Natural killer cell (primary cell): ENCODE data around the gene CDC42BPA. TPM values are rescaled to one million over a fixed set of nuclear protein-coding genes. Genes with fewer than 3 reads are reported as not detected.

Source experiments
- ATAC-seq, 3 donors: fragments of 150-1000 bp in 2 of 3; fragments of 200-7000 bp in 1 of 3; cut with Tn5 transposase; 1 replicate in 1 of 3; 2 replicates in 2 of 3; pipeline ENCODE4 v1.10.0; 2021; ENCODE audit warnings: mild to moderate bottlenecking in 2 of 3, moderate library complexity in 2 of 3
- DNase-seq, 2 donors: peaks; one replicate each; pipeline versions ENCODE4 v3.0.0 to v3.0.0-alpha.2; 2013 to 2021; ENCODE audit warnings: mixed read lengths in 1 of 2
- H3K27ac ChIP-seq: one replicate; pipeline ENCODE4 v1.5.1; 2013; ENCODE audit warnings: mild to moderate bottlenecking, low read length
- H3K27me3 ChIP-seq: one replicate; pipeline ENCODE4 v1.6.1; 2013; ENCODE audit warnings: low read length; ENCODE audit not compliant: control insufficient read depth, insufficient read depth
- H3K36me3 ChIP-seq: one replicate; pipeline ENCODE4 v1.6.1; 2013; ENCODE audit warnings: low read length; ENCODE audit not compliant: control insufficient read depth, insufficient read depth
- H3K4me1 ChIP-seq: one replicate; pipeline ENCODE4 v1.6.1; 2013; ENCODE audit warnings: low read length; ENCODE audit not compliant: control insufficient read depth, insufficient read depth
- H3K4me3 ChIP-seq: one replicate; pipeline ENCODE4 v1.5.1; 2013; ENCODE audit warnings: low read length
- H3K9me3 ChIP-seq: one replicate; pipeline ENCODE4 v1.6.1; 2013; ENCODE audit warnings: low read length; ENCODE audit not compliant: control insufficient read depth, insufficient read depth
- H3K27ac Mint-ChIP-seq, 2 donors: one replicate each; pipeline ENCODE4 v1.8.0; 2022; ENCODE audit warnings: mild to moderate bottlenecking in 2 of 2, mixed read lengths in 2 of 2, moderate library complexity in 1 of 2
- H3K27me3 Mint-ChIP-seq, 2 donors: one replicate each; pipeline ENCODE4 v1.8.0; 2022; ENCODE audit warnings: low read depth in 2 of 2, mixed read lengths in 2 of 2
- H3K36me3 Mint-ChIP-seq: one replicate; pipeline ENCODE4 v1.8.0; 2022; ENCODE audit warnings: mixed read lengths
- H3K4me1 Mint-ChIP-seq, 2 donors: one replicate each; pipeline ENCODE4 v1.8.0; 2022; ENCODE audit warnings: mixed read lengths in 2 of 2
- H3K4me3 Mint-ChIP-seq: one replicate; pipeline ENCODE4 v1.8.0; 2022; ENCODE audit warnings: mild to moderate bottlenecking, moderate library complexity, mixed read lengths
- H3K9me3 Mint-ChIP-seq, 2 donors: one replicate each; pipeline ENCODE4 v1.8.0; 2022; ENCODE audit warnings: mixed read lengths in 2 of 2
- WGBS: methylation state at CpG from one replicate; pipeline ENCODE4 v1.1.7; 2013; ENCODE audit warnings: missing lambda C conversion rate; ENCODE audit not compliant: insufficient coverage; 5-methylcytosine and 5-hydroxymethylcytosine counted together
- intact Hi-C: fragments of 100-400 bp; cut with micrococcal nuclease; formaldehyde crosslinking; loops from one replicate; pipeline ENCODE4 v1.14.2; 2022
- total RNA-seq, 4 donors: library from RNA; stranded (reverse); fragments of 120-200 nt in 1 of 4; gene quantifications; one replicate each; pipeline versions ENCODE4 v1.2.3 to v1.2.4, GENCODE V29; 2013 to 2022
- TF ChIP-seq, protein P1 (sequence below): fragments of 200-600 bp; IDR thresholded peaks from one replicate; pipeline ENCODE4 v1.8.0; 2022; ENCODE audit warnings: antibody characterized with exemption

CDC42BPA gene
- total RNA-seq, 3 donors from 2014 or later (not counting 1 experiment from before 2014, with no cell fraction given): 0.14 to 2.4 (median 0.77) TPM

DNA sequence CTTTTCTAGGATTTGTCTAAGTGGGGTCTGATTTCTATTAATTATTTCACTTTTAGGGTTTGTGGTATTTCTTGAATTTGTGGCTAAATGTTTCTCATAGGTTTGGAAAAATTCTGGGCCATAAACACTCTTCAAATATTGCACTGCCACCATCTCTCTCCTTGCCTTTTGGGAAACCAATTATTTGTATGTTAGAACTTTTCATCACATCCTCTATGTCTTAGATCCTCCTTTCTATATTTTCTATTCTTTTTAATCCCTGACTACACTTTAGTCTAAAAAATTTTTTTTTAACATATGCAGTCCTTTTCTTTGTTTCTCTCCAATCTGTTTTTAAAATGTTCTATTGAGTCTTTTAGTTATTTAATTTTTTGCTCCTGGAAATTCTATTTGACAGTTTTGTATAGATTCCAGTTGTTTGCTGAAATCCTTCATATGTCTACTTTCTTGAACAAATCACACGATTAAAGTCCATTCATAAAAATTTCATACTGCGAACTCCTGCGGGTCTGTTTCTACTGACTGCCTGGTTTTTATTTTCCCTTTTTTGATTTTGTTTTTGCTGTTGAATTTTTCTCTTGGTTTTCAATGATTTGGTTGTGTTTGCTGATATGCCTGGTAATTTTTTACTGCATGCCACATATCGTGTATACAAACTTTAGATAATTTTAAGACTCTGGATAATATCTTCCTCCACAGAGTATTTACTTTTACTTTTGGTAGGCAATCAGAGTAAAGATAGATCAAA is 235.1 kb downstream of the CDC42BPA start:
- no peaks in the 10 kb centered on the region for H3K36me3 ChIP-seq
- H3K27ac ChIP-seq: no peak overlapping the region
- Mint-ChIP-seq H3K36me3 (peaks cover 13% of the 10 kb centered on the region), H3K27ac (no peak overlapping the region), H3K4me3 (no peak overlapping the region), H3K27me3 (peaks cover 16 to 57% of the 10 kb centered on the region in 2 donors), H3K4me1 (no peaks in the 10 kb centered on the region), H3K9me3 (peaks cover 0 to 5% of the 10 kb centered on the region in 2 donors)
- 100% methylated on average over 1 of the region's 4 CpGs for WGBS
- no peaks in the 10 kb centered on the region for H3K9me3 ChIP-seq
- TF ChIP-seq, protein P1, sequence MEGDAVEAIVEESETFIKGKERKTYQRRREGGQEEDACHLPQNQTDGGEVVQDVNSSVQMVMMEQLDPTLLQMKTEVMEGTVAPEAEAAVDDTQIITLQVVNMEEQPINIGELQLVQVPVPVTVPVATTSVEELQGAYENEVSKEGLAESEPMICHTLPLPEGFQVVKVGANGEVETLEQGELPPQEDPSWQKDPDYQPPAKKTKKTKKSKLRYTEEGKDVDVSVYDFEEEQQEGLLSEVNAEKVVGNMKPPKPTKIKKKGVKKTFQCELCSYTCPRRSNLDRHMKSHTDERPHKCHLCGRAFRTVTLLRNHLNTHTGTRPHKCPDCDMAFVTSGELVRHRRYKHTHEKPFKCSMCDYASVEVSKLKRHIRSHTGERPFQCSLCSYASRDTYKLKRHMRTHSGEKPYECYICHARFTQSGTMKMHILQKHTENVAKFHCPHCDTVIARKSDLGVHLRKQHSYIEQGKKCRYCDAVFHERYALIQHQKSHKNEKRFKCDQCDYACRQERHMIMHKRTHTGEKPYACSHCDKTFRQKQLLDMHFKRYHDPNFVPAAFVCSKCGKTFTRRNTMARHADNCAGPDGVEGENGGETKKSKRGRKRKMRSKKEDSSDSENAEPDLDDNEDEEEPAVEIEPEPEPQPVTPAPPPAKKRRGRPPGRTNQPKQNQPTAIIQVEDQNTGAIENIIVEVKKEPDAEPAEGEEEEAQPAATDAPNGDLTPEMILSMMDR: no peak
- peaks cover 2% of the 10 kb centered on the region for H3K27me3 ChIP-seq
- no peak overlapping the region for H3K4me3 ChIP-seq
- no peaks in the 10 kb centered on the region for H3K4me1 ChIP-seq
- intact Hi-C loops: no loop called here
- DNase-seq (no peak), ATAC-seq (no peak)

DNA sequence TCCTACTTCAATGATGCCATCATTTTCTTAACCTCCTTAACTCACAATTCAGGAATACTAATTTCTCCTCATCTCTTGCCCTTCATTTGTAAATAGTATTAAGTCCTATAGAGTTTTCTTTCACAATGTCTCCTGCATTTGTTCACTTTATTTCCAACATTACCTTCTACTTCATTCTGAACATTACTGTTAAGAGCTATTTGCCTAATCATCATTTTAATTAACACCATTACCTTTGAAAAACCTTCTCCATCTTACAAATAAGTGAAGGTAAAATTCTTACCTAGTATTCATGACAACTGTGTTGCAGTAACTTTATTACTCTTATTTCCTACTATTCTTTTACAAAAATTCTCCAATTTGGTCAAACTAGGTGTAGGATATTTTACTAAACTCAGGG is 240.5 kb downstream of the CDC42BPA start:
- H3K27me3 ChIP-seq: peaks cover 2% of the 10 kb centered on the region
- H3K9me3 ChIP-seq: no peaks in the 10 kb centered on the region
- DNase-seq: no peak
- no peaks in the 10 kb centered on the region for H3K4me1 Mint-ChIP-seq
- TF ChIP-seq, protein P1: no peak
- intact Hi-C loops: no loop called here
- no peaks in the 10 kb centered on the region for H3K36me3 ChIP-seq
- H3K36me3 Mint-ChIP-seq: peaks cover 2% of the 10 kb centered on the region
- H3K4me3 Mint-ChIP-seq: no peak overlapping the region
- no peak overlapping the region for H3K27ac ChIP-seq
- peaks cover 8 to 28% of the 10 kb centered on the region in 2 donors for H3K27me3 Mint-ChIP-seq
- no peak overlapping the region for H3K27ac Mint-ChIP-seq
- peaks cover 0 to under 1% of the 10 kb centered on the region in 2 donors for H3K9me3 Mint-ChIP-seq
- H3K4me3 ChIP-seq: no peak overlapping the region
- ATAC-seq: no peak
- H3K4me1 ChIP-seq: no peaks in the 10 kb centered on the region

DNA sequence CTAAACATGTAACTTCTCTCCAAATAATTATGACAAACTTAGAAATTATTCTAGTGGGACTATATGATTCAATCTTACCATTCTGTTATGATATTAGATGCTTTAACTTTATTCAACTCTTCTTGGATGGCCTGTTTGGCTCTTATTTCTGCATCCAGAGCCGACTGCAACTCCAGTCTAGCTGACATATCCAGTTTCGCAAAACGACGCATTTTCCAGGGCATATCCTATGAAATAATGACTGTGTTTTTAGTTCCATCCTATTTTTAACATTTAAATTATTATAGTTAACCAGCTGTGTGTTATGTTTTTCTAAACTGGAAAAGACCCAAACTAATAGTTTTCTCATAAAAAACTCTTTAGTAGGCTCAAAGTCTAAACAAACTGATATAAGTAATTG is 244.5 kb downstream of the CDC42BPA start:
- Mint-ChIP-seq H3K27ac (no peak overlapping the region), H3K9me3 (no peaks in the 10 kb centered on the region), H3K36me3 (no peaks in the 10 kb centered on the region), H3K27me3 (peaks cover 7 to 14% of the 10 kb centered on the region in 2 donors), H3K4me1 (no peaks in the 10 kb centered on the region), H3K4me3 (no peak overlapping the region)
- TF ChIP-seq, protein P1: no peak
- intact Hi-C loops: no loop called here
- H3K9me3 ChIP-seq: no peaks in the 10 kb centered on the region
- 96% methylated on average over 4 of the region's 4 CpGs for WGBS
- ATAC-seq (no peak), DNase-seq (no peak)
- H3K4me3 ChIP-seq: no peak overlapping the region
- H3K27ac ChIP-seq: no peak overlapping the region
- H3K36me3 ChIP-seq: no peaks in the 10 kb centered on the region
- no peaks in the 10 kb centered on the region for H3K27me3 ChIP-seq
- H3K4me1 ChIP-seq: no peaks in the 10 kb centered on the region

GRCh38 chr1:227072991-227073390 is 245.3 kb downstream of the CDC42BPA start:
- Mint-ChIP-seq H3K27ac (no peak overlapping the region), H3K4me1 (no peaks in the 10 kb centered on the region), H3K9me3 (no peaks in the 10 kb centered on the region), H3K36me3 (no peaks in the 10 kb centered on the region), H3K4me3 (no peak overlapping the region), H3K27me3 (peaks cover 7% of the 10 kb centered on the region in 2 donors)
- H3K4me1 ChIP-seq: no peaks in the 10 kb centered on the region
- no peak overlapping the region for H3K4me3 ChIP-seq
- no peaks in the 10 kb centered on the region for H3K36me3 ChIP-seq
- intact Hi-C loops: no loop called here
- no peaks in the 10 kb centered on the region for H3K9me3 ChIP-seq
- DNase-seq (no peak), ATAC-seq (no peak)
- TF ChIP-seq, protein P1: no peak
- WGBS: 83% methylated on average over 1 of the region's 2 CpGs
- H3K27me3 ChIP-seq: no peaks in the 10 kb centered on the region
- no peak overlapping the region for H3K27ac ChIP-seq
